ENCODE measurements around the gene XPR1.
"Not testable (repeated sequence)": the region's sequence is repeated elsewhere in the genome, so short reads cannot be mapped to it uniquely, and the experiment has no call there.

Gene XPR1

GRCh38 chr1:180702376-180702775 lies 70.6 kb downstream of the XPR1 start:
- not testable (repeated sequence) for H3K4me1 Mint-ChIP-seq, ATAC-seq, H3K27ac Mint-ChIP-seq, H3K27me3 Mint-ChIP-seq, H3K4me3 Mint-ChIP-seq
- H3K36me3 Mint-ChIP-seq: peaks cover 32% of the 10 kb centered on the region
- peaks cover 13% of the 10 kb centered on the region for H3K9me3 Mint-ChIP-seq

- not testable (repeated sequence) for H3K27me3 Mint-ChIP-seq, ATAC-seq, H3K4me3 Mint-ChIP-seq, H3K27ac Mint-ChIP-seq
- peaks cover 12% of the 10 kb centered on the region for H3K9me3 Mint-ChIP-seq
- H3K36me3 Mint-ChIP-seq: peaks cover 48% of the 10 kb centered on the region
- peaks cover 28% of the 10 kb centered on the region for H3K4me1 Mint-ChIP-seq
Measured at GRCh38 chr1:180710746-180711145, 78.9 kb downstream of the XPR1 start.

- Mint-ChIP-seq H3K4me1 (peaks cover 28% of the 10 kb centered on the region), H3K9me3 (peaks cover 12% of the 10 kb centered on the region), H3K36me3 (peaks cover 46% of the 10 kb centered on the region)
- H3K4me3 Mint-ChIP-seq, H3K27ac Mint-ChIP-seq, H3K27me3 Mint-ChIP-seq, ATAC-seq: not testable (repeated sequence)
Measured at GRCh38 chr1:180711260-180711659, 79.4 kb downstream of the XPR1 start.

GRCh38 chr1:180720753-180721152 lies 88.9 kb downstream of the XPR1 start:
- Mint-ChIP-seq H3K36me3 (peaks cover 28% of the 10 kb centered on the region), H3K27me3 (no peaks in the 10 kb centered on the region), H3K27ac (no peak overlapping the region), H3K4me1 (no peaks in the 10 kb centered on the region), H3K9me3 (peaks cover 3% of the 10 kb centered on the region), H3K4me3 (no peak overlapping the region)
- no peak for ATAC-seq

GRCh38 chr1:180722586-180722985 lies 90.8 kb downstream of the XPR1 start:
- no peak for ATAC-seq
- no peak overlapping the region for H3K4me3 Mint-ChIP-seq
- no peak overlapping the region for H3K27ac Mint-ChIP-seq
- peaks cover 34% of the 10 kb centered on the region for H3K36me3 Mint-ChIP-seq
- H3K9me3 Mint-ChIP-seq: peaks cover 3% of the 10 kb centered on the region
- H3K27me3 Mint-ChIP-seq: no peaks in the 10 kb centered on the region
- H3K4me1 Mint-ChIP-seq: no peaks in the 10 kb centered on the region

- H3K4me3 Mint-ChIP-seq: no peak overlapping the region
- no peak overlapping the region for H3K27ac Mint-ChIP-seq
- ATAC-seq: no peak
- no peaks in the 10 kb centered on the region for H3K4me1 Mint-ChIP-seq
- no peaks in the 10 kb centered on the region for H3K27me3 Mint-ChIP-seq
- H3K36me3 Mint-ChIP-seq: peaks cover 49% of the 10 kb centered on the region
- peaks cover 10% of the 10 kb centered on the region for H3K9me3 Mint-ChIP-seq
Measured at GRCh38 chr1:180724055-180724454, 92.2 kb downstream of the XPR1 start.

GRCh38 chr1:180726024-180726423 lies 94.2 kb downstream of the XPR1 start:
- H3K27ac Mint-ChIP-seq, H3K27me3 Mint-ChIP-seq, H3K4me3 Mint-ChIP-seq, ATAC-seq, H3K4me1 Mint-ChIP-seq: not testable (repeated sequence)
- H3K36me3 Mint-ChIP-seq: peaks cover 61% of the 10 kb centered on the region
- peaks cover 15% of the 10 kb centered on the region for H3K9me3 Mint-ChIP-seq

- not testable (repeated sequence) for H3K4me3 Mint-ChIP-seq, H3K27ac Mint-ChIP-seq, ATAC-seq, H3K4me1 Mint-ChIP-seq, H3K27me3 Mint-ChIP-seq
- H3K36me3 Mint-ChIP-seq: peaks cover 72% of the 10 kb centered on the region
- H3K9me3 Mint-ChIP-seq: peaks cover 24% of the 10 kb centered on the region
Measured at GRCh38 chr1:180727751-180728150, 95.9 kb downstream of the XPR1 start.

GRCh38 chr1:180728472-180729106 lies 96.8 kb downstream of the XPR1 start:
- no peak overlapping the region for H3K27ac Mint-ChIP-seq
- no peaks in the 10 kb centered on the region for H3K4me1 Mint-ChIP-seq
- peaks cover 79% of the 10 kb centered on the region for H3K36me3 Mint-ChIP-seq
- no peak for ATAC-seq
- no peaks in the 10 kb centered on the region for H3K27me3 Mint-ChIP-seq
- peaks cover 27% of the 10 kb centered on the region for H3K9me3 Mint-ChIP-seq
- no peak overlapping the region for H3K4me3 Mint-ChIP-seq

GRCh38 chr1:180731131-180731530 lies 99.3 kb downstream of the XPR1 start:
- H3K36me3 Mint-ChIP-seq: peaks cover 83% of the 10 kb centered on the region
- H3K4me1 Mint-ChIP-seq: no peaks in the 10 kb centered on the region
- peaks cover 41% of the 10 kb centered on the region for H3K9me3 Mint-ChIP-seq
- ATAC-seq: no peak
- H3K27ac Mint-ChIP-seq: no peak overlapping the region
- no peak overlapping the region for H3K4me3 Mint-ChIP-seq
- no peaks in the 10 kb centered on the region for H3K27me3 Mint-ChIP-seq

- Mint-ChIP-seq H3K36me3 (peaks cover 82% of the 10 kb centered on the region), H3K27me3 (no peaks in the 10 kb centered on the region), H3K27ac (no peak overlapping the region), H3K4me3 (no peak overlapping the region), H3K9me3 (peaks cover 52% of the 10 kb centered on the region), H3K4me1 (no peaks in the 10 kb centered on the region)
- ATAC-seq: no peak
Measured at GRCh38 chr1:180732866-180733265, 101.0 kb downstream of the XPR1 start.

GRCh38 chr1:180734366-180734765 lies 102.5 kb downstream of the XPR1 start:
- no peak for ATAC-seq

GRCh38 chr1:180742663-180743062 lies 110.8 kb downstream of the XPR1 start:
- H3K27me3 Mint-ChIP-seq: no peaks in the 10 kb centered on the region
- H3K27ac Mint-ChIP-seq: no peak overlapping the region
- H3K4me1 Mint-ChIP-seq: peaks cover 5% of the 10 kb centered on the region
- H3K4me3 Mint-ChIP-seq: no peak overlapping the region
- H3K9me3 Mint-ChIP-seq: peaks cover 17% of the 10 kb centered on the region
- no peak for ATAC-seq
- peaks cover 84% of the 10 kb centered on the region for H3K36me3 Mint-ChIP-seq

More at GRCh38 chr1:180734366-180734765, 102.5 kb downstream of the XPR1 start:
- H3K36me3 Mint-ChIP-seq: peaks cover 79% of the 10 kb centered on the region
- H3K27me3 Mint-ChIP-seq: no peaks in the 10 kb centered on the region
- H3K4me1 Mint-ChIP-seq: peaks cover 5% of the 10 kb centered on the region
- H3K9me3 Mint-ChIP-seq: peaks cover 48% of the 10 kb centered on the region
- H3K4me3 Mint-ChIP-seq: no peak overlapping the region
- no peak overlapping the region for H3K27ac Mint-ChIP-seq

GRCh38 chr1:180743868-180744267 lies 112.0 kb downstream of the XPR1 start:
- H3K27me3 Mint-ChIP-seq: no peaks in the 10 kb centered on the region
- peaks cover 16% of the 10 kb centered on the region for H3K9me3 Mint-ChIP-seq
- no peak overlapping the region for H3K27ac Mint-ChIP-seq
- no peak for ATAC-seq
- H3K36me3 Mint-ChIP-seq: peaks cover 75% of the 10 kb centered on the region
- no peak overlapping the region for H3K4me3 Mint-ChIP-seq
- H3K4me1 Mint-ChIP-seq: peaks cover 4% of the 10 kb centered on the region

- Mint-ChIP-seq H3K27ac (no peak overlapping the region), H3K27me3 (no peaks in the 10 kb centered on the region), H3K4me3 (no peak overlapping the region), H3K4me1 (no peaks in the 10 kb centered on the region), H3K36me3 (peaks cover 62% of the 10 kb centered on the region), H3K9me3 (peaks cover 13% of the 10 kb centered on the region)
- ATAC-seq: no peak
Measured at GRCh38 chr1:180745098-180745497, 113.3 kb downstream of the XPR1 start.

- peaks cover 24% of the 10 kb centered on the region for H3K36me3 Mint-ChIP-seq
- no peaks in the 10 kb centered on the region for H3K4me1 Mint-ChIP-seq
- peaks cover 2% of the 10 kb centered on the region for H3K9me3 Mint-ChIP-seq
- H3K27me3 Mint-ChIP-seq: no peaks in the 10 kb centered on the region
- H3K27ac Mint-ChIP-seq: no peak overlapping the region
- no peak overlapping the region for H3K4me3 Mint-ChIP-seq
- no peak for ATAC-seq
Measured at GRCh38 chr1:180751921-180752320, 120.1 kb downstream of the XPR1 start.
